Gastrocnemius medialis (tissue), 4 donors: Measurements from ENCODE around the gene LRCH1.

Source experiments
- CTCF ChIP-seq, 5 experiments: fragments of 450-650 bp in 3 of 5; fragments of 200-600 bp in 2 of 5; sonication (generic) in 2 of 5; IDR thresholded peaks in 4 of 5; conservative IDR thresholded peaks in 1 of 5; 1 replicate in 4 of 5; 2 replicates in 1 of 5; pipeline ENCODE4 v1.5.1; 2016 to 2019; ENCODE audit warnings: antibody characterized with exemption in 5 of 5, mild to moderate bottlenecking in 3 of 5, moderate library complexity in 3 of 5
- POLR2A ChIP-seq, 2 donors: fragments of 450-650 bp; IDR thresholded peaks; one replicate each; pipeline ENCODE4 v1.6.1; 2017; ENCODE audit warnings: antibody characterized with exemption in 2 of 2, mild to moderate bottlenecking in 2 of 2, moderate library complexity in 2 of 2

DNA sequence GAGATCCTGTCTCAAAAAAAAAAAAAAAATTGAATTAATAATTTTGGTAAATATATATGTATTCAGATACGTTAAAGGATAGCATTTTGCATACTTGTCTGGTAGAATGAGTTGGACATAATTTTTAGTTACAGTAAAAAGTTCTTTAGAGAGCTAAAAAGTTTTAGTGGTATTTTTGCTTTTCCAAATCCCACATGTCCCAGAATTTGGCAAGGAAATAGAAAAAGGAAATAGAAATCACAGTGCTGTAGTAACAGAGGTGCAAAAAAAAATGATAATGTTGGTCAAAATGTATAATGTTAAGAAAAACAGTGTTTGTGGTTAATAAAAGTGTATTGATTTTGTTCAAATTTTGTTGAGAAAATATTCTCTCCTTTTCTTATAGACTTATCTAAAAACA, 96.8 kb downstream of the LRCH1 start:
- TF ChIP-seq CTCF (IDR thresholded peaks at IDR 0.05 in 4 of 5, conservative IDR thresholded peaks at IDR 0.05 in 1 of 5) (no peak), POLR2A (IDR thresholded peaks at IDR 0.05) (no peak)
